Measurements from ENCODE around the gene ANKS1A.

DNA sequence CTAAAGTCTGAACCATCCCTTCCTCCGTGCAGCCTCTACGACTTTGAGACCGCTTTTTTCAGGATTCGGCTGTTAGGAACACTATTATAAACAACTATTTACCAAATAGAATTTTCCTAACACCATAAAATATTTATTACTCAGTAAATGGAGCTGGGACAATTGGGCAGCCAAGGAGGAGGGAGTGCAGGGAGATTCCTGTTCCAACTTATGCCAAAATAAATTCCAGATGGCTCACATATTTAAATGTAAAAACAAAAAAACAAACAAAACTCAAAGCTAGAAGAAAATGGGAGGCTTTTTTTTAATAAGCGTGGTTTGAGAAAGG, 204.0 kb downstream of the ANKS1A start:
- TF ChIP-seq, protein P1, sequence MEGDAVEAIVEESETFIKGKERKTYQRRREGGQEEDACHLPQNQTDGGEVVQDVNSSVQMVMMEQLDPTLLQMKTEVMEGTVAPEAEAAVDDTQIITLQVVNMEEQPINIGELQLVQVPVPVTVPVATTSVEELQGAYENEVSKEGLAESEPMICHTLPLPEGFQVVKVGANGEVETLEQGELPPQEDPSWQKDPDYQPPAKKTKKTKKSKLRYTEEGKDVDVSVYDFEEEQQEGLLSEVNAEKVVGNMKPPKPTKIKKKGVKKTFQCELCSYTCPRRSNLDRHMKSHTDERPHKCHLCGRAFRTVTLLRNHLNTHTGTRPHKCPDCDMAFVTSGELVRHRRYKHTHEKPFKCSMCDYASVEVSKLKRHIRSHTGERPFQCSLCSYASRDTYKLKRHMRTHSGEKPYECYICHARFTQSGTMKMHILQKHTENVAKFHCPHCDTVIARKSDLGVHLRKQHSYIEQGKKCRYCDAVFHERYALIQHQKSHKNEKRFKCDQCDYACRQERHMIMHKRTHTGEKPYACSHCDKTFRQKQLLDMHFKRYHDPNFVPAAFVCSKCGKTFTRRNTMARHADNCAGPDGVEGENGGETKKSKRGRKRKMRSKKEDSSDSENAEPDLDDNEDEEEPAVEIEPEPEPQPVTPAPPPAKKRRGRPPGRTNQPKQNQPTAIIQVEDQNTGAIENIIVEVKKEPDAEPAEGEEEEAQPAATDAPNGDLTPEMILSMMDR (IDR thresholded peaks at IDR 0.05) = no peak
- TF ChIP-seq EP300 (IDR thresholded peaks at IDR 0.05) = no peak
- no peak for TF ChIP-seq POLR2A (IDR thresholded peaks at IDR 0.05)

All from ovary (tissue), 3 donors.